Ishikawa (cell line): Measurements from ENCODE around the gene RNF223.

Experiments used
- CEBPB ChIP-seq: IDR thresholded peaks from 2 replicates; pipeline ENCODE4 v1.6.1; 2012
- CREB1 ChIP-seq: IDR thresholded peaks from 2 replicates; pipeline ENCODE4 v1.6.1; 2012; ENCODE audit warnings: low read depth
- EGR1 ChIP-seq: IDR thresholded peaks from 2 replicates; pipeline ENCODE4 v1.6.1; 2012
- EP300 ChIP-seq: IDR thresholded peaks from 2 replicates; pipeline ENCODE4 v1.6.1; 2012; ENCODE audit warnings: borderline replicate concordance
- FOXM1 ChIP-seq: IDR thresholded peaks from 2 replicates; pipeline ENCODE4 v1.6.1; 2012; ENCODE audit warnings: low read depth, borderline replicate concordance
- MAX ChIP-seq: IDR thresholded peaks from 2 replicates; pipeline ENCODE4 v1.6.1; 2012
- NFIC ChIP-seq: IDR thresholded peaks from 2 replicates; pipeline ENCODE4 v1.6.1; 2012
- RAD21 ChIP-seq: IDR thresholded peaks from 2 replicates; pipeline ENCODE4 v1.6.1; 2012; ENCODE audit warnings: low read depth
- REST ChIP-seq: IDR thresholded peaks from 2 replicates; pipeline ENCODE4 v1.6.1; 2012; ENCODE audit warnings: low read depth, mild to moderate bottlenecking
- TAF1 ChIP-seq: IDR thresholded peaks from 2 replicates; pipeline ENCODE4 v1.6.1; 2012; ENCODE audit warnings: low read depth, mild to moderate bottlenecking
- TCF12 ChIP-seq: IDR thresholded peaks from 2 replicates; pipeline ENCODE4 v1.6.1; 2012; ENCODE audit warnings: low read depth
- TEAD4 ChIP-seq: IDR thresholded peaks from 2 replicates; pipeline ENCODE4 v1.6.1; 2012
- USF1 ChIP-seq: IDR thresholded peaks from 2 replicates; pipeline ENCODE4 v1.6.1; 2012
- YY1 ChIP-seq: IDR thresholded peaks from 2 replicates; pipeline ENCODE4 v1.6.1; 2012; ENCODE audit warnings: low read depth
- ZBTB7A ChIP-seq: IDR thresholded peaks from 2 replicates; pipeline ENCODE4 v1.6.1; 2012; ENCODE audit warnings: low read depth

The RNF223 gene

GRCh38 chr1:1073743-1074587 lies at the start of gene RNF223:
TSS of gene RNF223 (minus strand) at chr1:1074306. CDS start at chr1:1072566, 1,740 bp downstream.
- no peak for TF ChIP-seq RAD21
- TF ChIP-seq YY1: no peak; the same call in 1 of the 2 replicates
- no peak for TF ChIP-seq EGR1
- peak; percentile 44; the same call in 1 of the 2 replicates for TF ChIP-seq NFIC
- no peak for TF ChIP-seq EP300
- 0 out of 2 replicates have a peak, but pooled peaks have one; percentile 7 for TF ChIP-seq CREB1
- TF ChIP-seq TCF12: peak; percentile 80
- TF ChIP-seq REST: no peak
- peak; percentile 53 for TF ChIP-seq ZBTB7A
- peak; percentile 69 for TF ChIP-seq MAX

GRCh38 chr1:1122981-1123480 lies 48.9 kb upstream of the RNF223 start:
- TF ChIP-seq EP300 (no peak), TCF12 (no peak), CREB1 (no peak)

- TF ChIP-seq RAD21 (peak; percentile 97), EGR1 (no peak), FOXM1 (no peak), ZBTB7A (peak; percentile 73; the same call in 1 of the 2 replicates)
Observed at GRCh38 chr1:1122078-1122811, 48.1 kb upstream of the RNF223 start.

- no peak for TF ChIP-seq YY1
- TF ChIP-seq TAF1: no peak
- TF ChIP-seq CREB1: no peak
- no peak for TF ChIP-seq USF1
- TF ChIP-seq TEAD4: no peak
- no peak for TF ChIP-seq CEBPB
- TF ChIP-seq EP300: no peak
- TF ChIP-seq ZBTB7A: no peak
Observed at GRCh38 chr1:1121611-1122077, 47.5 kb upstream of the RNF223 start.

- TF ChIP-seq EGR1 (no peak), NFIC (no peak), FOXM1 (no peak), RAD21 (no peak), ZBTB7A (no peak), TCF12 (no peak), CEBPB (no peak), YY1 (no peak), CREB1 (no peak), REST (no peak), TAF1 (no peak), TEAD4 (no peak), EP300 (no peak), USF1 (no peak)
Observed at GRCh38 chr1:1120866-1121591, 46.9 kb upstream of the RNF223 start.
